ENCODE measurements around the gene S1PR5. TPM values are rescaled to one million over a fixed set of nuclear protein-coding genes. Genes with fewer than 3 reads are reported as not detected.

S1PR5 gene
- total and polyA plus RNA-seq, 9 of the 15 experiments (the other 6 are each of a cell fraction or from before 2014, with no cell fraction given), result 0.03 to 0.54 (median 0.35) TPM; not detected in 4

DNA sequence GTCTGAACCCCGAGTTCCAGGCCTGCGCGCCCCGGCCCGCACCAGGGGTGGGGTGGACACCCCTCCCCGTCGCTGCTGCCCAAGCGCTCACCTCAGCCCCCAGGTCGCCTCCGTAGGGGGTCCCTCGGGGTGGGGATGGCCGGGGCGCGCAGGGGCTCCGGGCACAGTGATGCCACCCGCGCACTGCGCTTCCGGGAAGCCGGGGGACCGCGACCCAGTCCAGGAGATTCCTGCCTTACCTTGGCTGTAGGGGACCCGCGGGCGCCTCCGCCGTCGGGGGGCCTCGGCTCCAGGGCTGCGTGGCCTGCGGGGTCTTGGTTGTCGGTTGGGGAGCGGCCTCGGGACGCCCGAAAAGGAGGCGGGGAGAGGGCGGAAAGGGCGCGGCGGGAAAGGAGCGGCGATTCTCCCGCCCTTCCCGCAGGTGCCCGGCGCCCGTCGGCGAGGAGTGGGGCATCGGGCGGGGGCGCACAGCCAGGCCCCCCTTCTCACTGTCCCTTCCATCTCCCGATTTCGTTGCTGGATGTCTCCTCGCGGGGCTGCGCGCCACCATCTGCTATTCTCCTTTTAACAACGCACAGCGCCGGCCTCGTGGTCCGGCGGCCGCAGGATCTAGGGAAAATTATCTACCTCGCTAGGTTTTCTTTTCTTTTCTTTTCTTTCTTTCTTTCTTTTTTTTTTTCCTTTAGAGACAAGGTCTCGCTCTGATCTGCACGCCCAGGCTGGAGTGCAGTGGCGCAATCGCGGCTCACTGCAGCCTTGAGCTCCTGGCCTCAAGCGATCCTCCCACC, 14.1 kb downstream of the S1PR5 start, which contains the start of gene KEAP1 (continued):
- TF ChIP-seq, protein P1, sequence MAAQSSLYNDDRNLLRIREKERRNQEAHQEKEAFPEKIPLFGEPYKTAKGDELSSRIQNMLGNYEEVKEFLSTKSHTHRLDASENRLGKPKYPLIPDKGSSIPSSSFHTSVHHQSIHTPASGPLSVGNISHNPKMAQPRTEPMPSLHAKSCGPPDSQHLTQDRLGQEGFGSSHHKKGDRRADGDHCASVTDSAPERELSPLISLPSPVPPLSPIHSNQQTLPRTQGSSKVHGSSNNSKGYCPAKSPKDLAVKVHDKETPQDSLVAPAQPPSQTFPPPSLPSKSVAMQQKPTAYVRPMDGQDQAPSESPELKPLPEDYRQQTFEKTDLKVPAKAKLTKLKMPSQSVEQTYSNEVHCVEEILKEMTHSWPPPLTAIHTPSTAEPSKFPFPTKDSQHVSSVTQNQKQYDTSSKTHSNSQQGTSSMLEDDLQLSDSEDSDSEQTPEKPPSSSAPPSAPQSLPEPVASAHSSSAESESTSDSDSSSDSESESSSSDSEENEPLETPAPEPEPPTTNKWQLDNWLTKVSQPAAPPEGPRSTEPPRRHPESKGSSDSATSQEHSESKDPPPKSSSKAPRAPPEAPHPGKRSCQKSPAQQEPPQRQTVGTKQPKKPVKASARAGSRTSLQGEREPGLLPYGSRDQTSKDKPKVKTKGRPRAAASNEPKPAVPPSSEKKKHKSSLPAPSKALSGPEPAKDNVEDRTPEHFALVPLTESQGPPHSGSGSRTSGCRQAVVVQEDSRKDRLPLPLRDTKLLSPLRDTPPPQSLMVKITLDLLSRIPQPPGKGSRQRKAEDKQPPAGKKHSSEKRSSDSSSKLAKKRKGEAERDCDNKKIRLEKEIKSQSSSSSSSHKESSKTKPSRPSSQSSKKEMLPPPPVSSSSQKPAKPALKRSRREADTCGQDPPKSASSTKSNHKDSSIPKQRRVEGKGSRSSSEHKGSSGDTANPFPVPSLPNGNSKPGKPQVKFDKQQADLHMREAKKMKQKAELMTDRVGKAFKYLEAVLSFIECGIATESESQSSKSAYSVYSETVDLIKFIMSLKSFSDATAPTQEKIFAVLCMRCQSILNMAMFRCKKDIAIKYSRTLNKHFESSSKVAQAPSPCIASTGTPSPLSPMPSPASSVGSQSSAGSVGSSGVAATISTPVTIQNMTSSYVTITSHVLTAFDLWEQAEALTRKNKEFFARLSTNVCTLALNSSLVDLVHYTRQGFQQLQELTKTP (IDR thresholded peaks at IDR 0.05; ENCODE audit: low read depth in 1 of 2, partially characterized antibody in 2 of 2), result peak; percentile 38 to 62
- TF ChIP-seq KDM5B (IDR thresholded peaks at IDR 0.05; ENCODE audit: insufficient replicate concordance, low read depth, low read length), result no peak
- no peak for TF ChIP-seq ZBED1 (IDR thresholded peaks at IDR 0.05)
- peak; percentile 59 for TF ChIP-seq SUPT5H (IDR thresholded peaks at IDR 0.05)
- TF ChIP-seq STAT5B (CRISPR knock-in tag; IDR thresholded peaks at IDR 0.05), result no peak
- no peak for TF ChIP-seq NCOA1 (IDR thresholded peaks at IDR 0.05; ENCODE audit: low read depth)
- peak; percentile 38; the same call in 1 of the 2 replicates for TF ChIP-seq HES1 (IDR thresholded peaks at IDR 0.05; ENCODE audit: low read depth)
- TF ChIP-seq MED1 (CRISPR knock-in tag; IDR thresholded peaks at IDR 0.05; ENCODE audit: borderline replicate concordance), result no peak
- no peak for TF ChIP-seq ZNF780A (CRISPR knock-in tag; IDR thresholded peaks at IDR 0.05)
- TF ChIP-seq YBX1 (IDR thresholded peaks at IDR 0.05), result no peak
- TF ChIP-seq TEAD1 (CRISPR knock-in tag; IDR thresholded peaks at IDR 0.05), result no peak
- TF ChIP-seq PCBP1 (IDR thresholded peaks at IDR 0.05; ENCODE audit: low read depth, low read length, poor library complexity, severe bottlenecking), result peak; percentile 16
- no peak for TF ChIP-seq ZNF146 (CRISPR knock-in tag; IDR thresholded peaks at IDR 0.05; ENCODE audit: unreplicated experiment)
- TF ChIP-seq RBM14 (IDR thresholded peaks at IDR 0.05; ENCODE audit: borderline replicate concordance, insufficient read depth, low read depth, low read length), result no peak
- TF ChIP-seq, protein P2, sequence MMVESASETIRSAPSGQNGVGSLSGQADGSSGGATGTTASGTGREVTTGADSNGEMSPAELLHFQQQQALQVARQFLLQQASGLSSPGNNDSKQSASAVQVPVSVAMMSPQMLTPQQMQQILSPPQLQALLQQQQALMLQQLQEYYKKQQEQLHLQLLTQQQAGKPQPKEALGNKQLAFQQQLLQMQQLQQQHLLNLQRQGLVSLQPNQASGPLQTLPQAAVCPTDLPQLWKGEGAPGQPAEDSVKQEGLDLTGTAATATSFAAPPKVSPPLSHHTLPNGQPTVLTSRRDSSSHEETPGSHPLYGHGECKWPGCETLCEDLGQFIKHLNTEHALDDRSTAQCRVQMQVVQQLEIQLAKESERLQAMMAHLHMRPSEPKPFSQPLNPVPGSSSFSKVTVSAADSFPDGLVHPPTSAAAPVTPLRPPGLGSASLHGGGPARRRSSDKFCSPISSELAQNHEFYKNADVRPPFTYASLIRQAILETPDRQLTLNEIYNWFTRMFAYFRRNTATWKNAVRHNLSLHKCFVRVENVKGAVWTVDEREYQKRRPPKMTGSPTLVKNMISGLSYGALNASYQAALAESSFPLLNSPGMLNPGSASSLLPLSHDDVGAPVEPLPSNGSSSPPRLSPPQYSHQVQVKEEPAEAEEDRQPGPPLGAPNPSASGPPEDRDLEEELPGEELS (CRISPR knock-in tag; IDR thresholded peaks at IDR 0.05; ENCODE audit: borderline replicate concordance), result peak; percentile 50; the same call in 1 of the 2 replicates
- no peak for TF ChIP-seq RBM22 (IDR thresholded peaks at IDR 0.05; ENCODE audit: low read depth, low read length, poor library complexity, severe bottlenecking)
- TF ChIP-seq, protein P3, sequence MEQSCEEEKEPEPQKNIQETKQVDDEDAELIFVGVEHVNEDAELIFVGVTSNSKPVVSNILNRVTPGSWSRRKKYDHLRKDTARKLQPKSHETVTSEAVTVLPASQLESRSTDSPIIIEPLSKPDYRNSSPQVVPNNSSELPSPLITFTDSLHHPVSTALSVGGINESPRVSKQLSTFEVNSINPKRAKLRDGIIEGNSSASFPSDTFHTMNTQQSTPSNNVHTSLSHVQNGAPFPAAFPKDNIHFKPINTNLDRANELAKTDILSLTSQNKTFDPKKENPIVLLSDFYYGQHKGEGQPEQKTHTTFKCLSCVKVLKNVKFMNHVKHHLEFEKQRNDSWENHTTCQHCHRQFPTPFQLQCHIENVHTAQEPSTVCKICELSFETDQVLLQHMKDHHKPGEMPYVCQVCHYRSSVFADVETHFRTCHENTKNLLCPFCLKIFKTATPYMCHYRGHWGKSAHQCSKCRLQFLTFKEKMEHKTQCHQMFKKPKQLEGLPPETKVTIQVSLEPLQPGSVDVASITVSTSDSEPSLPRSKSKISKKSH (CRISPR knock-in tag; IDR thresholded peaks at IDR 0.05), result no peak

All from K562 (cell line).